HL-60 (cell line): ENCODE measurements around the gene CAMTA1.

Source experiments
- DNase-seq, 2 experiments: peaks; one replicate each; pipeline ENCODE4 v3.0.0-alpha.2; 2010 to 2020; ENCODE audit warnings: low read depth in 1 of 2, low spot score in 1 of 2
- H3K27ac ChIP-seq: fragments of 250-450 bp; sonication (Bioruptor Pico); replicated peaks from 2 replicates; pipeline ENCODE4 v1.5.1; 2020; ENCODE audit warnings: mild to moderate bottlenecking, moderate library complexity
- H3K27me3 ChIP-seq: fragments of 250-450 bp; sonication (Bioruptor Pico); 2 replicates; pipeline ENCODE4 v1.5.1; 2021; ENCODE audit warnings: mild to moderate bottlenecking, moderate library complexity; ENCODE audit not compliant: insufficient read depth, poor library complexity, severe bottlenecking
- H3K4me3 ChIP-seq: replicated peaks from 2 replicates; pipeline ENCODE4 v1.5.1; 2011; ENCODE audit warnings: mild to moderate bottlenecking, control low read depth, low read length; ENCODE audit not compliant: insufficient read depth
- CTCF ChIP-seq: IDR thresholded peaks from one replicate; pipeline ENCODE4 v1.5.1; 2011; ENCODE audit warnings: low read length, control low read depth, inconsistent platforms; ENCODE audit not compliant: insufficient read depth
- GABPA ChIP-seq: IDR thresholded peaks from 2 replicates; pipeline ENCODE4 v1.6.1; 2012; ENCODE audit warnings: low read depth
- POLR2AphosphoS5 ChIP-seq: IDR thresholded peaks from 2 replicates; pipeline ENCODE4 v1.6.1; 2012; ENCODE audit warnings: low read depth
- SPI1 ChIP-seq: IDR thresholded peaks from 2 replicates; pipeline ENCODE4 v1.6.1; 2012; ENCODE audit warnings: low read depth, mild to moderate bottlenecking, borderline replicate concordance
- TF ChIP-seq, protein P1 (sequence below): IDR thresholded peaks from 2 replicates; pipeline ENCODE4 v1.6.1; 2012; ENCODE audit warnings: low read depth; ENCODE audit not compliant: insufficient replicate concordance

CAMTA1 gene

DNA sequence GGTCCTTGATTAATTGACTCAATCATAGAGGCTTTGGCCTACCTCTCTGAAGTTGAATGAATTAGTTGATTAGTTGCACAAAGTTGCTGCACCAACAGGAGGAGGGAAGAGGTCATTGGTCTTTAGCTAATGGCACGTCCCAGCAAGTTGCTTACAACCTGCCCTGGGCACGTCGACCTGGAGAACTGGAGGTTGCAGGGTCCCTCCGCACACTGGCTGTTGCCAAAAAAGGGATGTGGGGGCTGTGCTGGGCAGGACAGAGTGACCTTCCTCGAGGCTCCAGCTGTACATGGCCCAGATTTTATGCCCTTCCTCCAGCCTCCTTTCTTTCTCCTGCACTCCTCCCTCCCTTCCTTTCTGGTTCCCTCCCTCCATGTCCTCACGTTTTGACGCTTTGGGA, 755.6 kb downstream of the CAMTA1 start:
- H3K27me3 ChIP-seq: peaks cover 3% of the 10 kb centered on the region
- no peak overlapping the region for H3K4me3 ChIP-seq
- TF ChIP-seq GABPA (no peak), POLR2AphosphoS5 (no peak), CTCF (no peak), SPI1 (no peak)
- TF ChIP-seq, protein P1, sequence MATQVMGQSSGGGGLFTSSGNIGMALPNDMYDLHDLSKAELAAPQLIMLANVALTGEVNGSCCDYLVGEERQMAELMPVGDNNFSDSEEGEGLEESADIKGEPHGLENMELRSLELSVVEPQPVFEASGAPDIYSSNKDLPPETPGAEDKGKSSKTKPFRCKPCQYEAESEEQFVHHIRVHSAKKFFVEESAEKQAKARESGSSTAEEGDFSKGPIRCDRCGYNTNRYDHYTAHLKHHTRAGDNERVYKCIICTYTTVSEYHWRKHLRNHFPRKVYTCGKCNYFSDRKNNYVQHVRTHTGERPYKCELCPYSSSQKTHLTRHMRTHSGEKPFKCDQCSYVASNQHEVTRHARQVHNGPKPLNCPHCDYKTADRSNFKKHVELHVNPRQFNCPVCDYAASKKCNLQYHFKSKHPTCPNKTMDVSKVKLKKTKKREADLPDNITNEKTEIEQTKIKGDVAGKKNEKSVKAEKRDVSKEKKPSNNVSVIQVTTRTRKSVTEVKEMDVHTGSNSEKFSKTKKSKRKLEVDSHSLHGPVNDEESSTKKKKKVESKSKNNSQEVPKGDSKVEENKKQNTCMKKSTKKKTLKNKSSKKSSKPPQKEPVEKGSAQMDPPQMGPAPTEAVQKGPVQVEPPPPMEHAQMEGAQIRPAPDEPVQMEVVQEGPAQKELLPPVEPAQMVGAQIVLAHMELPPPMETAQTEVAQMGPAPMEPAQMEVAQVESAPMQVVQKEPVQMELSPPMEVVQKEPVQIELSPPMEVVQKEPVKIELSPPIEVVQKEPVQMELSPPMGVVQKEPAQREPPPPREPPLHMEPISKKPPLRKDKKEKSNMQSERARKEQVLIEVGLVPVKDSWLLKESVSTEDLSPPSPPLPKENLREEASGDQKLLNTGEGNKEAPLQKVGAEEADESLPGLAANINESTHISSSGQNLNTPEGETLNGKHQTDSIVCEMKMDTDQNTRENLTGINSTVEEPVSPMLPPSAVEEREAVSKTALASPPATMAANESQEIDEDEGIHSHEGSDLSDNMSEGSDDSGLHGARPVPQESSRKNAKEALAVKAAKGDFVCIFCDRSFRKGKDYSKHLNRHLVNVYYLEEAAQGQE: no peak
- DNase-seq: no peak
- H3K27ac ChIP-seq: no peak overlapping the region

- no peak for TF ChIP-seq CTCF
- no peak for TF ChIP-seq GABPA
- TF ChIP-seq, protein P1: no peak
- H3K27ac ChIP-seq: no peak overlapping the region
- no peaks in the 10 kb centered on the region for H3K27me3 ChIP-seq
- no peak for DNase-seq
- no peak overlapping the region for H3K4me3 ChIP-seq
Observed at GRCh38 chr1:7541629-7542028, 756.4 kb downstream of the CAMTA1 start.

GRCh38 chr1:7543718-7544090, 758.5 kb downstream of the CAMTA1 start:
- TF ChIP-seq POLR2AphosphoS5 (no peak), SPI1 (no peak), CTCF (no peak), GABPA (no peak)
- TF ChIP-seq, protein P1: no peak

More at GRCh38 chr1:7543718-7544090, 758.5 kb downstream of the CAMTA1 start:
- no peak for DNase-seq
- Histone ChIP-seq H3K27ac (no peak overlapping the region), H3K4me3 (no peak overlapping the region), H3K27me3 (no peaks in the 10 kb centered on the region)
